ENCODE data around the gene PPP2R2B. TPM values are rescaled to one million over a fixed set of nuclear protein-coding genes. Genes with fewer than 3 reads are reported as not detected.

The PPP2R2B gene
- total and polyA plus RNA-seq, 2 donors (not counting 3 experiments of a cell fraction or from before 2014, with no cell fraction given): not detected

GRCh38 chr5:146624179-146624578 is 254.4 kb downstream of the PPP2R2B start:
- H3K9me3 ChIP-seq (replicated peaks; ENCODE audit: control insufficient read depth, insufficient read depth, low read length): no peaks in the 10 kb centered on the region
- DNase-seq (ENCODE audit: low read depth, low spot score) (no peak), FAIRE-seq (no peak)
- H4K20me1 ChIP-seq (replicated peaks; ENCODE audit: control insufficient read depth, extremely low read depth, insufficient read depth, low read length): no peaks in the 10 kb centered on the region
- H3K27ac ChIP-seq (ENCODE audit: insufficient read depth, low read depth, low read length): no peak overlapping the region
- no peak overlapping the region for H3K9ac ChIP-seq (replicated peaks; ENCODE audit: extremely low read depth, insufficient read depth, low read length)
- no peak overlapping the region for H3K4me3 ChIP-seq (replicated peaks in 1 of 3; ENCODE audit: insufficient read depth in 1 of 3, low read depth in 1 of 3, low read length in 3 of 3)
- H3K4me1 ChIP-seq (ENCODE audit: control insufficient read depth, extremely low read depth, insufficient read depth, low read length): no peaks in the 10 kb centered on the region
- POLR2A ChIA-PET: no interaction called here
- no TSS peak for BruUV-seq (replicated peaks)
- no peaks in the 10 kb centered on the region for H3K79me2 ChIP-seq (ENCODE audit: control insufficient read depth, insufficient read depth, low read length)
- no peaks in the 10 kb centered on the region for H3K9me1 ChIP-seq (replicated peaks; ENCODE audit: control insufficient read depth, extremely low read depth, insufficient read depth, low read length)
- H3K4me2 ChIP-seq (ENCODE audit: insufficient read depth, low read length): no peak overlapping the region
- intact Hi-C loops (cut with micrococcal nuclease) (no loop called here), dilution Hi-C loops (cut with MboI; ENCODE audit: extremely low pct_ligation_motif_present, low sequenced_read_pairs) (no loop called here)
- no peak overlapping the region for H2AFZ ChIP-seq (ENCODE audit: low read depth, low read length)
- TF ChIP-seq FOS (IDR thresholded peaks at IDR 0.05; ENCODE audit: borderline replicate concordance, insufficient read depth, low read length) (no peak), MAX (IDR thresholded peaks at IDR 0.05; ENCODE audit: insufficient read depth, insufficient read length) (no peak), EZH2 (IDR thresholded peaks at IDR 0.05; ENCODE audit: borderline replicate concordance, low read depth, low read length, severe bottlenecking) (no peak), POLR2AphosphoS5 (IDR thresholded peaks at IDR 0.05; ENCODE audit: insufficient read depth, low read depth, low read length) (no peak), CTCF (IDR thresholded peaks at IDR 0.05; ENCODE audit: extremely low read depth in 1 of 2, insufficient read depth in 1 of 2, low read depth in 1 of 2, low read length in 2 of 2) (no peak), POLR2A (IDR thresholded peaks at IDR 0.05; ENCODE audit: low read depth, low read length) (no peak), MYC (IDR thresholded peaks at IDR 0.05; ENCODE audit: low read depth, low read length) (no peak), GATA2 (IDR thresholded peaks at IDR 0.05; ENCODE audit: insufficient read depth, insufficient read length, low read depth, low read length) (no peak), JUN (IDR thresholded peaks at IDR 0.05; ENCODE audit: borderline replicate concordance, insufficient read depth, insufficient read length, low read depth) (no peak)
- CTCF ChIA-PET: interaction anchor here (1.0 kb wide), 1 partner anchor 342 kb away, joined by 3 read pairs; no protein-coding TSS in a partner anchor
- no peaks in the 10 kb centered on the region for H3K36me3 ChIP-seq (ENCODE audit: control insufficient read depth in 2 of 2, extremely low read depth in 1 of 2, insufficient read depth in 2 of 2, low read length in 2 of 2)
- no peaks in the 10 kb centered on the region for H3K27me3 ChIP-seq (ENCODE audit: control insufficient read depth in 2 of 2, insufficient read depth in 2 of 2, low read length in 2 of 2)
